Neural cell (in vitro differentiated cells): Measurements from ENCODE around the gene FAM181B.

Source experiments
- CTCF ChIP-seq: fragments of 450-650 bp; IDR thresholded peaks from 2 replicates; pipeline ENCODE4 v1.5.1; 2014; ENCODE audit warnings: antibody characterized with exemption, mild to moderate bottlenecking, moderate library complexity; ENCODE audit not compliant: poor library complexity, severe bottlenecking
- EP300 ChIP-seq: fragments of 450-650 bp; conservative IDR thresholded peaks from 2 replicates; pipeline ENCODE4 v1.6.1; 2014; ENCODE audit warnings: antibody characterized with exemption, mild to moderate bottlenecking, moderate library complexity; ENCODE audit not compliant: poor library complexity, severe bottlenecking
- EZH2 ChIP-seq: fragments of 200-600, 300-800 bp; shearing (Covaris generic), sonication (generic); IDR thresholded peaks from 2 replicates; pipeline ENCODE4 v1.6.1; 2014; ENCODE audit warnings: antibody characterized with exemption, low read length, borderline replicate concordance, mild to moderate bottlenecking; ENCODE audit not compliant: insufficient read depth, poor library complexity, severe bottlenecking
- MXI1 ChIP-seq: fragments of 450-650 bp; conservative IDR thresholded peaks from 2 replicates; pipeline ENCODE4 v1.6.1; 2014; ENCODE audit warnings: antibody characterized with exemption, mild to moderate bottlenecking; ENCODE audit not compliant: poor library complexity, severe bottlenecking
- POLR2AphosphoS5 ChIP-seq: IDR thresholded peaks from 2 replicates; pipeline ENCODE4 v1.6.1; 2012
- RAD21 ChIP-seq: fragments of 450-650 bp; conservative IDR thresholded peaks from 2 replicates; pipeline ENCODE4 v1.6.1; 2014; ENCODE audit warnings: antibody characterized with exemption, mild to moderate bottlenecking, moderate library complexity
- REST ChIP-seq: IDR thresholded peaks from 2 replicates; pipeline ENCODE4 v1.6.1; 2012; ENCODE audit warnings: borderline replicate concordance
- SMC3 ChIP-seq: fragments of 450-650 bp; conservative IDR thresholded peaks from 2 replicates; pipeline ENCODE4 v1.6.1; 2014; ENCODE audit warnings: antibody characterized with exemption, mild to moderate bottlenecking, moderate library complexity; ENCODE audit not compliant: poor library complexity

DNA sequence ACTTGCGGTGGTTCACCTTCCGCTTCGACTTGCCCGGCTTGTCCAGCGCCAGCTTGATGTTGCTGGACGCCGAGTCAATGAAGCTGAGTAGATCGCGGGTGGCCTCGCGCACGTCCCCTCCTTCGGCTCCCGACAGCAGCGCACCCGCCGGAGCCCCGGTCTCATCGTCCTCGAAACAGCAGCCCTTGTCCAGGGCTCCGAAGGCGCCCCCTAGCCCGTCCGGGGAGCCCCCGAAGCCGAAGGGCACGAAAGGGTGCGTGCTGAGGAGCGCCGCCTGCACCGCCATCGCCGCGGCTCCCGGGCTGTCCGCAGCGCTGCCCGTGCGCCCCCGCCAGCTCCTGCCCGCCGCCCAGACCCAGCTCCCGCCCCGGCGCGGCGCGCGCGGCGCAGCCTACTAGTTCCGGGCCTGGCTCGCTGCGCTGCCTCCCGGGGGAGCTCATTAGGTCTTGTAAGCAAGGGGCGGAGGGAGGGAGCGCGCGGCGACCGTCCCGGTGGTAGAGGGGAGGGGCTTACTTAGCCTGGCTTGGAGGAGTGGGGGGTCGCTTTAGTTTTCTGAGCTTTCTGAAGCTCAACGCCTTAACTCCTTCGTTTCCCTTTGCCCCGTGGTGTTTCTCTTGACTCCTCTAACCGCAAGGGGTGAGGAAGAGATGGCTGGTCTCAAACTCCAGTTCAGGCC lies at the start of gene FAM181B:
- no peak for TF ChIP-seq CTCF
- TF ChIP-seq MXI1: peak; percentile 24
- peak; percentile 32 for TF ChIP-seq SMC3
- TF ChIP-seq EZH2: no peak
- TF ChIP-seq REST: no peak
- no peak for TF ChIP-seq EP300
- TF ChIP-seq POLR2AphosphoS5: no peak
- no peak for TF ChIP-seq RAD21
